HEK293 (cell line): ENCODE measurements around the gene CBLL1.

Experiments
- CTCF ChIA-PET: fragments of 350-600 bp; formaldehyde crosslinking; extraction: SDS; loops from one replicate; lab custom pipeline; 2021; ENCODE audit warnings: antibody characterized with exemption; lab: Yijun Ruan, JAX
- POLR2A ChIA-PET: fragments of 300-600 bp; formaldehyde crosslinking; extraction: SDS; loops from one replicate; lab custom pipeline; 2020; ENCODE audit warnings: antibody characterized with exemption, inconsistent platforms; lab: Yijun Ruan, JAX
- H3K27ac ChIP-seq: fragments of 200-500 bp; sonication (Bioruptor generic); 2 replicates; pipeline ENCODE4 v1.5.1; 2014; ENCODE audit warnings: low read depth, low read length, control low read depth, inconsistent platforms; ENCODE audit errors: extremely low read depth
- H3K36me3 ChIP-seq, 2 experiments: fragments of 200-500 bp in 1 of 2; sonication (Bioruptor generic) in 1 of 2; 1 replicate in 1 of 2; 2 replicates in 1 of 2; pipeline ENCODE4 v1.5.1; 2014 to 2017; ENCODE audit warnings: inconsistent platforms in 2 of 2, low read length in 2 of 2; ENCODE audit not compliant: control insufficient read depth in 2 of 2, insufficient read depth in 1 of 2
- H3K4me1 ChIP-seq: fragments of 200-500 bp; sonication (Bioruptor generic); 2 replicates; pipeline ENCODE4 v1.5.1; 2014; ENCODE audit warnings: mild to moderate bottlenecking, low read length, inconsistent platforms; ENCODE audit not compliant: control insufficient read depth, insufficient read depth
- H3K4me3 ChIP-seq: 2 replicates; pipeline ENCODE4 v1.5.1; 2011; ENCODE audit warnings: low read depth, mild to moderate bottlenecking, control low read depth, low read length, moderate library complexity
- H3K9me3 ChIP-seq: fragments of 200-500 bp; sonication (Bioruptor generic); 2 replicates; pipeline ENCODE4 v1.5.1; 2014; ENCODE audit warnings: low read depth, low read length, inconsistent platforms; ENCODE audit not compliant: control insufficient read depth, insufficient read depth
- CTCF ChIP-seq: fragments of 450-650 bp; formaldehyde crosslinking; IDR thresholded peaks from 2 replicates; pipeline ENCODE4 v1.5.1; 2016; ENCODE audit warnings: missing biosample characterization, missing genetic modification characterization
- GLIS2 ChIP-seq: fragments of 450-650 bp; formaldehyde crosslinking; IDR thresholded peaks from 2 replicates; pipeline ENCODE4 v1.5.1; 2016; ENCODE audit warnings: missing biosample characterization, missing genetic modification characterization
- KLF7 ChIP-seq: fragments of 450-650 bp; formaldehyde crosslinking; IDR thresholded peaks from 2 replicates; pipeline ENCODE4 v1.5.1; 2016; ENCODE audit warnings: missing biosample characterization, missing genetic modification characterization, borderline replicate concordance
- PBX3 ChIP-seq: sonication (generic); formaldehyde crosslinking; IDR thresholded peaks from 2 replicates; pipeline ENCODE4 v1.8.1; 2022; ENCODE audit warnings: mild to moderate bottlenecking, moderate library complexity, missing genetic modification reagents
- REST ChIP-seq: fragments of 450-650 bp; formaldehyde crosslinking; IDR thresholded peaks from 2 replicates; pipeline ENCODE4 v1.5.1; 2016; ENCODE audit warnings: missing biosample characterization, missing genetic modification characterization
- SCRT2 ChIP-seq: fragments of 450-650 bp; formaldehyde crosslinking; IDR thresholded peaks from 2 replicates; pipeline ENCODE4 v1.5.1; 2016; ENCODE audit warnings: missing biosample characterization, missing genetic modification characterization
- ZBTB44 ChIP-seq: fragments of 450-650 bp; IDR thresholded peaks from 2 replicates; pipeline ENCODE4 v1.5.1; 2018; ENCODE audit warnings: missing biosample characterization, mild to moderate bottlenecking, missing genetic modification characterization
- ZNF184 ChIP-seq: fragments of 450-650 bp; IDR thresholded peaks from 2 replicates; pipeline ENCODE4 v1.5.1; 2018; ENCODE audit warnings: missing biosample characterization, mild to moderate bottlenecking, missing genetic modification characterization
- ZNF292 ChIP-seq: fragments of 450-650 bp; formaldehyde crosslinking; IDR thresholded peaks from 2 replicates; pipeline ENCODE4 v1.5.1; 2016; ENCODE audit warnings: low read depth, missing biosample characterization, missing genetic modification characterization, borderline replicate concordance
- ZNF311 ChIP-seq: fragments of 450-650 bp; formaldehyde crosslinking; IDR thresholded peaks from 2 replicates; pipeline ENCODE4 v1.5.1; 2017; ENCODE audit warnings: missing biosample characterization, missing genetic modification characterization, borderline replicate concordance
- ZNF433 ChIP-seq: fragments of 450-650 bp; formaldehyde crosslinking; IDR thresholded peaks from 2 replicates; pipeline ENCODE4 v1.5.1; 2016; ENCODE audit warnings: missing biosample characterization, missing genetic modification characterization, low read depth
- ZNF488 ChIP-seq: fragments of 450-650 bp; formaldehyde crosslinking; IDR thresholded peaks from 2 replicates; pipeline ENCODE4 v1.5.1; 2016; ENCODE audit warnings: missing biosample characterization, missing genetic modification characterization
- ZNF621 ChIP-seq: fragments of 450-650 bp; formaldehyde crosslinking; IDR thresholded peaks from 2 replicates; pipeline ENCODE4 v1.5.1; 2017; ENCODE audit warnings: missing biosample characterization, missing genetic modification characterization
- ZNF670 ChIP-seq: fragments of 450-650 bp; formaldehyde crosslinking; IDR thresholded peaks from 2 replicates; pipeline ENCODE4 v1.5.1; 2016; ENCODE audit warnings: missing biosample characterization, missing genetic modification characterization, low read depth
- ZNF747 ChIP-seq: fragments of 450-650 bp; formaldehyde crosslinking; IDR thresholded peaks from 2 replicates; pipeline ENCODE4 v1.5.1; 2016; ENCODE audit warnings: missing biosample characterization, missing genetic modification characterization
- ZNF768 ChIP-seq: fragments of 450-650 bp; formaldehyde crosslinking; IDR thresholded peaks from 2 replicates; pipeline ENCODE4 v1.5.1; 2018; ENCODE audit warnings: missing biosample characterization, mild to moderate bottlenecking, missing genetic modification characterization
- ZNF776 ChIP-seq: fragments of 450-650 bp; formaldehyde crosslinking; IDR thresholded peaks from 2 replicates; pipeline ENCODE4 v1.5.0; 2017; ENCODE audit warnings: missing biosample characterization, missing genetic modification characterization, borderline replicate concordance
- ZNF830 ChIP-seq: fragments of 450-650 bp; IDR thresholded peaks from 2 replicates; pipeline ENCODE4 v1.5.0; 2018; ENCODE audit warnings: missing biosample characterization, missing genetic modification characterization, low read depth, mild to moderate bottlenecking, moderate library complexity
- ZSCAN16 ChIP-seq: fragments of 450-650 bp; formaldehyde crosslinking; IDR thresholded peaks from 2 replicates; pipeline ENCODE4 v1.5.1; 2016; ENCODE audit warnings: missing biosample characterization, missing genetic modification characterization
- ZSCAN4 ChIP-seq: fragments of 450-650 bp; formaldehyde crosslinking; IDR thresholded peaks from 2 replicates; pipeline ENCODE4 v1.5.1; 2017; ENCODE audit warnings: missing biosample characterization, missing genetic modification characterization
- ZSCAN5A ChIP-seq: fragments of 450-650 bp; formaldehyde crosslinking; IDR thresholded peaks from 2 replicates; pipeline ENCODE4 v1.5.1; 2016; ENCODE audit warnings: missing biosample characterization, missing genetic modification characterization

The CBLL1 gene

GRCh38 chr7:107758667-107759066, 14.7 kb downstream of the CBLL1 start:
- TF ChIP-seq ZNF747 (no peak), ZNF776 (tag by site-specific recombination) (no peak), ZSCAN4 (tag by site-specific recombination) (no peak), KLF7 (tag by site-specific recombination) (no peak), ZNF621 (tag by site-specific recombination) (no peak), ZSCAN16 (tag by site-specific recombination) (no peak), GLIS2 (tag by site-specific recombination) (no peak), ZNF768 (tag by site-specific recombination) (no peak), ZNF184 (tag by site-specific recombination) (no peak), ZNF292 (tag by site-specific recombination) (no peak)
- no peak overlapping the region for H3K4me3 ChIP-seq
- H3K27ac ChIP-seq, result no peak overlapping the region
- H3K36me3 ChIP-seq, result peaks cover 36 to 58% of the 10 kb centered on the region in 2 experiments
- H3K9me3 ChIP-seq, result no peaks in the 10 kb centered on the region
- ChIA-PET POLR2A (interaction anchor here (0.5 kb wide), 1 partner anchor 216 kb away, joined by 6 read pairs; no protein-coding TSS in a partner anchor), CTCF (no interaction called here)
- H3K4me1 ChIP-seq, result no peaks in the 10 kb centered on the region

GRCh38 chr7:107767391-107767790, 23.4 kb downstream of the CBLL1 start:
- H3K36me3 ChIP-seq, result no peaks in the 10 kb centered on the region
- TF ChIP-seq ZNF830 (tag by site-specific recombination) (no peak), ZNF670 (tag by site-specific recombination) (no peak), SCRT2 (tag by site-specific recombination) (peak; percentile 65), CTCF (no peak)
- no peaks in the 10 kb centered on the region for H3K9me3 ChIP-seq
- ChIA-PET POLR2A (no interaction called here), CTCF (no interaction called here)
- H3K4me3 ChIP-seq, result no peak overlapping the region
- no peak overlapping the region for H3K27ac ChIP-seq
- no peaks in the 10 kb centered on the region for H3K4me1 ChIP-seq

- no peak overlapping the region for H3K27ac ChIP-seq
- ChIA-PET CTCF (no interaction called here), POLR2A (no interaction called here)
- H3K36me3 ChIP-seq, result no peaks in the 10 kb centered on the region
- H3K4me3 ChIP-seq, result no peak overlapping the region
- H3K4me1 ChIP-seq, result no peaks in the 10 kb centered on the region
- H3K9me3 ChIP-seq, result no peaks in the 10 kb centered on the region
- no peak for TF ChIP-seq ZNF488 (tag by site-specific recombination)
- TF ChIP-seq PBX3 (CRISPR knock-in tag), result no peak
- no peak for TF ChIP-seq ZBTB44 (tag by site-specific recombination)
- TF ChIP-seq ZNF433, result no peak
- no peak for TF ChIP-seq REST (tag by site-specific recombination)
- TF ChIP-seq ZNF311 (tag by site-specific recombination), result no peak
- TF ChIP-seq ZSCAN5A (tag by site-specific recombination), result no peak
Observed at GRCh38 chr7:107768263-107768662, 24.3 kb downstream of the CBLL1 start.
